ENCODE results near the gene TSPAN18. TPM values are rescaled to one million over a fixed set of nuclear protein-coding genes. Genes with fewer than 3 reads are reported as not detected.

The TSPAN18 gene
- total RNA-seq, 1 experiment from 2014 or later = not detected

DNA sequence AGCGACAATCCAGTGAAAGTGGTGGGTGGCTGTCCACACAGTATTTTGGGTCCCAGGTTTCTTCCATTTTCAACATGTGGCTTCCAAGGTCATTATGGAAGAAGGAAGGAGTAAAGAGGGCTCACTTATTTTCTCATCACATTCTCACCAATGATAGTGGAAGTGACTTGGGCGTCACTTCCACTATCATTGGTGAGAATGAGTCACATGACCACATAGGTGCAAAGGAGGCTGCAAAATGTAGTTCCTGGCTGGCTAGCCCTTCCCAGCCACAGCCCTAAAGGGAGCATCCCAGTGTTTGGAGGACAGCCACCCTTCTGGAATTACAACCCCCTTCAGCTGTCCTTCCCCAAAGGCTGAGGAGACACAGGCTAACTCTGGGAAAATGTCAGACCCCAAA lies 95.6 kb downstream of the TSPAN18 start:
- Histone ChIP-seq H3K9me2 (replicated peaks; ENCODE audit: low read length) (no peaks in the 10 kb centered on the region), H2AFZ (ENCODE audit: low read length) (no peak overlapping the region)
- CTCF ChIA-PET = no interaction called here

DNA sequence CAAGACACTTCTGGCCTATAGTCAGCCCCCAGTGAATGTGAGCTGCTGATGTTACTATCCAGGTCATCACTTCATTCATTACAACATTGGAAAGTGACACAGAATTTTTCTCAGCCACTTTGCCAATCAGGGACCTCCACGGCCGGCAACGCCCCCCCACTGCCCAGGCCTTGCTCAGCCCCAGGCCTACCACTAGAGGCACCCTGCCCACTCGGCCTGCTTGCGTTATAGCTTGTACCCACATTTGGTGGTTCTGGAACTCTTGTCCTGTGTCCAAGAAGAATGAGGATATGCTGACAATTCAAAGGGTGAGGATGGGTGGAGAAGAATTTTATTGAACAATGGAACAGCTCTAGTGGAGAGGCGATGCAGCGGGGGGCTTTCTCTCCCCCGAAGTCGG lies 96.2 kb downstream of the TSPAN18 start:
- CTCF ChIA-PET = no interaction called here
- Histone ChIP-seq H3K9me3 (ENCODE audit: low read length) (no peaks in the 10 kb centered on the region), H3K27ac (ENCODE audit: low read length) (no peak overlapping the region), H3K79me2 (ENCODE audit: low read length) (no peaks in the 10 kb centered on the region), H2AFZ (ENCODE audit: low read length) (no peak overlapping the region), H4K20me1 (ENCODE audit: low read length) (no peaks in the 10 kb centered on the region), H3K9me2 (replicated peaks; ENCODE audit: low read length) (no peaks in the 10 kb centered on the region), H3F3A (ENCODE audit: low read length, unreplicated experiment) (no peaks in the 10 kb centered on the region), H3K9ac (ENCODE audit: low read length) (no peak overlapping the region), H3K36me3 (ENCODE audit: low read depth, low read length) (no peaks in the 10 kb centered on the region), H3K27me3 (ENCODE audit: low read length) (peaks cover 20% of the 10 kb centered on the region), H3K4me3 (ENCODE audit: low read length) (no peak overlapping the region), H3K4me1 (ENCODE audit: insufficient read depth, low read length) (no peaks in the 10 kb centered on the region), H3K4me2 (ENCODE audit: low read length) (no peak overlapping the region)
- intact Hi-C loops (cut with micrococcal nuclease) = no loop called here
- POLR2A ChIA-PET (ENCODE audit: unreplicated experiment) = no interaction called here
- TF ChIP-seq, protein P1, sequence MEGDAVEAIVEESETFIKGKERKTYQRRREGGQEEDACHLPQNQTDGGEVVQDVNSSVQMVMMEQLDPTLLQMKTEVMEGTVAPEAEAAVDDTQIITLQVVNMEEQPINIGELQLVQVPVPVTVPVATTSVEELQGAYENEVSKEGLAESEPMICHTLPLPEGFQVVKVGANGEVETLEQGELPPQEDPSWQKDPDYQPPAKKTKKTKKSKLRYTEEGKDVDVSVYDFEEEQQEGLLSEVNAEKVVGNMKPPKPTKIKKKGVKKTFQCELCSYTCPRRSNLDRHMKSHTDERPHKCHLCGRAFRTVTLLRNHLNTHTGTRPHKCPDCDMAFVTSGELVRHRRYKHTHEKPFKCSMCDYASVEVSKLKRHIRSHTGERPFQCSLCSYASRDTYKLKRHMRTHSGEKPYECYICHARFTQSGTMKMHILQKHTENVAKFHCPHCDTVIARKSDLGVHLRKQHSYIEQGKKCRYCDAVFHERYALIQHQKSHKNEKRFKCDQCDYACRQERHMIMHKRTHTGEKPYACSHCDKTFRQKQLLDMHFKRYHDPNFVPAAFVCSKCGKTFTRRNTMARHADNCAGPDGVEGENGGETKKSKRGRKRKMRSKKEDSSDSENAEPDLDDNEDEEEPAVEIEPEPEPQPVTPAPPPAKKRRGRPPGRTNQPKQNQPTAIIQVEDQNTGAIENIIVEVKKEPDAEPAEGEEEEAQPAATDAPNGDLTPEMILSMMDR (conservative IDR thresholded peaks at IDR 0.05; ENCODE audit: low read depth, low read length) = peak; percentile 42; the same call in 1 of the 2 replicates
- TF ChIP-seq EZH2 (IDR thresholded peaks at IDR 0.05; ENCODE audit: low read length, unreplicated experiment) = no peak
- DNase-seq (no peak), ATAC-seq (no peak)
- no TSS peak for BruUV-seq (replicated peaks)

More for the DNA sequence above, 95.6 kb downstream of the TSPAN18 start:
- no peaks in the 10 kb centered on the region for H3F3A ChIP-seq (ENCODE audit: low read length, unreplicated experiment)
- intact Hi-C loops (cut with micrococcal nuclease) = no loop called here
- no peaks in the 10 kb centered on the region for H3K36me3 ChIP-seq (ENCODE audit: low read depth, low read length)
- no TSS peak for BruUV-seq (replicated peaks)
- ATAC-seq = no peak
- peaks cover 20% of the 10 kb centered on the region for H3K27me3 ChIP-seq (ENCODE audit: low read length)
- no peaks in the 10 kb centered on the region for H4K20me1 ChIP-seq (ENCODE audit: low read length)
- no peaks in the 10 kb centered on the region for H3K9me3 ChIP-seq (ENCODE audit: low read length)
- H3K4me3 ChIP-seq (ENCODE audit: low read length) = no peak overlapping the region
- H3K9ac ChIP-seq (ENCODE audit: low read length) = no peak overlapping the region
- no peaks in the 10 kb centered on the region for H3K79me2 ChIP-seq (ENCODE audit: low read length)
- no peak overlapping the region for H3K4me2 ChIP-seq (ENCODE audit: low read length)
- H3K4me1 ChIP-seq (ENCODE audit: insufficient read depth, low read length) = no peaks in the 10 kb centered on the region
- POLR2A ChIA-PET (ENCODE audit: unreplicated experiment) = no interaction called here
- no peak overlapping the region for H3K27ac ChIP-seq (ENCODE audit: low read length)
- TF ChIP-seq EZH2 (IDR thresholded peaks at IDR 0.05; ENCODE audit: low read length, unreplicated experiment) = no peak
- no peak for TF ChIP-seq EZH2phosphoT487 (IDR thresholded peaks at IDR 0.05; ENCODE audit: borderline replicate concordance, low read length)
- TF ChIP-seq, protein P1 (conservative IDR thresholded peaks at IDR 0.05; ENCODE audit: low read depth, low read length) = no peak
- no peak for DNase-seq

DNA sequence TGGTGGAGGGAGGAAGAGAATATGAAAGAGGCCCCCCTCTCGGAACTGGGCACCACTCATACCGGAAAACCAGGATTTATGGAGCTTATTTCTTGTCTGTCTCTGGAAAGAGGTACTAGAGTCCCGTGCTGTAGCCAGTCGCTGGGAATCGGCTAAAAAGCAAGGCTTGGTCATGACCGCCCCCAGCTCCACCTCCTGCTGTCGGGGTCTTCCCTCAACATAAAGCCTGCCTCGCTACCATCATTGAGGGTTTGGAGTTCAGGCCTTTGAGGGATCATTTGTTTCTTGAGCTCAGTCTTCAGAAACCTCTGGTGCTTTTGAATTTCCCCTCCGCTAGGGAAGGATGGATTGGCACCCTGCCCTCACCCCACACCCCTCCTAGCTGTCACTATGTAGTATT lies 97.1 kb downstream of the TSPAN18 start:
- no peak for ATAC-seq
- no peak for TF ChIP-seq EZH2phosphoT487 (IDR thresholded peaks at IDR 0.05; ENCODE audit: borderline replicate concordance, low read length)
- CTCF ChIA-PET = no interaction called here

More for the DNA sequence above, 97.1 kb downstream of the TSPAN18 start:
- no peak for DNase-seq
- Histone ChIP-seq H2AFZ (ENCODE audit: low read length) (no peak overlapping the region), H3K36me3 (ENCODE audit: low read depth, low read length) (no peaks in the 10 kb centered on the region), H3K27me3 (ENCODE audit: low read length) (peaks cover 20% of the 10 kb centered on the region), H3K4me3 (ENCODE audit: low read length) (no peak overlapping the region), H3K9me3 (ENCODE audit: low read length) (no peaks in the 10 kb centered on the region), H3K79me2 (ENCODE audit: low read length) (no peaks in the 10 kb centered on the region), H3F3A (ENCODE audit: low read length, unreplicated experiment) (no peaks in the 10 kb centered on the region), H3K4me1 (ENCODE audit: insufficient read depth, low read length) (no peaks in the 10 kb centered on the region), H3K9ac (ENCODE audit: low read length) (no peak overlapping the region), H3K27ac (ENCODE audit: low read length) (no peak overlapping the region), H3K9me2 (replicated peaks; ENCODE audit: low read length) (no peaks in the 10 kb centered on the region), H3K4me2 (ENCODE audit: low read length) (no peak overlapping the region), H4K20me1 (ENCODE audit: low read length) (no peaks in the 10 kb centered on the region)
- POLR2A ChIA-PET (ENCODE audit: unreplicated experiment) = no interaction called here
- BruUV-seq (replicated peaks) = no TSS peak
- intact Hi-C loops (cut with micrococcal nuclease) = no loop called here
